ENCODE results near the gene KIF3A.

KIF3A gene

GRCh38 chr5:132662925-132663770 is 74.2 kb downstream of the KIF3A start:
- Histone ChIP-seq H3K27me3 (ENCODE audit: control insufficient read depth in 2 of 2, insufficient read depth in 2 of 2, low read length in 2 of 2) (no peaks in the 10 kb centered on the region), H3K9ac (ENCODE audit: low read depth in 1 of 2, low read length in 2 of 2) (no peak overlapping the region), H3K9me3 (ENCODE audit: control insufficient read depth in 2 of 2, low read length in 2 of 2) (no peaks in the 10 kb centered on the region), H3K4me1 (ENCODE audit: control insufficient read depth in 2 of 2, insufficient read depth in 2 of 2, low read length in 2 of 2) (peaks cover 0 to 5% of the 10 kb centered on the region in 2 donors), H3K36me3 (ENCODE audit: control insufficient read depth in 2 of 2, insufficient read depth in 2 of 2, low read length in 2 of 2) (no peaks in the 10 kb centered on the region), H3K27ac (ENCODE audit: low read depth in 2 of 2, low read length in 2 of 2) (no peak overlapping the region), H3K4me3 (ENCODE audit: low read length in 2 of 2) (no peak overlapping the region)

DNA sequence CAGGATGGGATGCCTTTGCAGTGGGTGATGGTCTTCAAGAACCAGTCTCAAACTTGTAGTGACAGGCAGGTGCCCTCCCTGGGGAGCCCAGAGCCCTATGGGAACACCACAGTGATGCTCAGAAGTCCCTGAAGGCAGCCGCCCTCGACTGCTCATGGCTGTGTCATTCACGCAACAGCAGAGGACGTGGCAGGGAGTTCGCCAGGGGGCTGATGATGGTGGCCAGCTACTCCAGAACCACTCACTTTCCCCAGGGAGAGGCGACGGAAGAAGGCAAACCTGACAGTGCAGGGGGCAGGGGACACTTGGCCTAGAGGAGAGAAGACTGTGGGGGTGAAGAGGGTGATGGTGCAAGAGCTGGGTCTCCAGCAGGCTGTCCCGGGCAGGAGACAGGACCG is 75.3 kb downstream of the KIF3A start:
- peaks cover 0 to under 1% of the 10 kb centered on the region in 2 donors for H3K27me3 ChIP-seq (ENCODE audit: control insufficient read depth in 2 of 2, insufficient read depth in 2 of 2, low read length in 2 of 2)
- H3K9ac ChIP-seq (ENCODE audit: low read depth in 1 of 2, low read length in 2 of 2): no peak overlapping the region
- H3K4me1 ChIP-seq (ENCODE audit: control insufficient read depth in 2 of 2, insufficient read depth in 2 of 2, low read length in 2 of 2): peaks cover 0 to 5% of the 10 kb centered on the region in 2 donors
- no peak overlapping the region for H3K27ac ChIP-seq (ENCODE audit: low read depth in 2 of 2, low read length in 2 of 2)
- no peaks in the 10 kb centered on the region for H3K9me3 ChIP-seq (ENCODE audit: control insufficient read depth in 2 of 2, low read length in 2 of 2)
- no peaks in the 10 kb centered on the region for H3K36me3 ChIP-seq (ENCODE audit: control insufficient read depth in 2 of 2, insufficient read depth in 2 of 2, low read length in 2 of 2)
- H3K4me3 ChIP-seq (ENCODE audit: low read length in 2 of 2): no peak overlapping the region

GRCh38 chr5:132661231-132662003 is 75.9 kb downstream of the KIF3A start:
- Histone ChIP-seq H3K4me1 (ENCODE audit: control insufficient read depth in 2 of 2, insufficient read depth in 2 of 2, low read length in 2 of 2) (peaks cover 0 to 5% of the 10 kb centered on the region in 2 donors), H3K9ac (ENCODE audit: low read depth in 1 of 2, low read length in 2 of 2) (no peak overlapping the region), H3K4me3 (ENCODE audit: low read length in 2 of 2) (no peak overlapping the region), H3K27ac (ENCODE audit: low read depth in 2 of 2, low read length in 2 of 2) (no peak overlapping the region), H3K36me3 (ENCODE audit: control insufficient read depth in 2 of 2, insufficient read depth in 2 of 2, low read length in 2 of 2) (no peaks in the 10 kb centered on the region), H3K27me3 (ENCODE audit: control insufficient read depth in 2 of 2, insufficient read depth in 2 of 2, low read length in 2 of 2) (peaks cover 0 to 6% of the 10 kb centered on the region in 2 donors), H3K9me3 (ENCODE audit: control insufficient read depth in 2 of 2, low read length in 2 of 2) (no peaks in the 10 kb centered on the region)

GRCh38 chr5:132659598-132660493 is 77.5 kb downstream of the KIF3A start:
- no peaks in the 10 kb centered on the region for H3K9me3 ChIP-seq (ENCODE audit: control insufficient read depth in 2 of 2, low read length in 2 of 2)
- no peak overlapping the region for H3K27ac ChIP-seq (ENCODE audit: low read depth in 2 of 2, low read length in 2 of 2)
- no peak overlapping the region for H3K9ac ChIP-seq (ENCODE audit: low read depth in 1 of 2, low read length in 2 of 2)
- peaks cover 0 to 9% of the 10 kb centered on the region in 2 donors for H3K4me1 ChIP-seq (ENCODE audit: control insufficient read depth in 2 of 2, insufficient read depth in 2 of 2, low read length in 2 of 2)
- H3K36me3 ChIP-seq (ENCODE audit: control insufficient read depth in 2 of 2, insufficient read depth in 2 of 2, low read length in 2 of 2): no peaks in the 10 kb centered on the region
- peaks cover 4 to 15% of the 10 kb centered on the region in 2 donors for H3K27me3 ChIP-seq (ENCODE audit: control insufficient read depth in 2 of 2, insufficient read depth in 2 of 2, low read length in 2 of 2)
- H3K4me3 ChIP-seq (ENCODE audit: low read length in 2 of 2): no peak overlapping the region

DNA sequence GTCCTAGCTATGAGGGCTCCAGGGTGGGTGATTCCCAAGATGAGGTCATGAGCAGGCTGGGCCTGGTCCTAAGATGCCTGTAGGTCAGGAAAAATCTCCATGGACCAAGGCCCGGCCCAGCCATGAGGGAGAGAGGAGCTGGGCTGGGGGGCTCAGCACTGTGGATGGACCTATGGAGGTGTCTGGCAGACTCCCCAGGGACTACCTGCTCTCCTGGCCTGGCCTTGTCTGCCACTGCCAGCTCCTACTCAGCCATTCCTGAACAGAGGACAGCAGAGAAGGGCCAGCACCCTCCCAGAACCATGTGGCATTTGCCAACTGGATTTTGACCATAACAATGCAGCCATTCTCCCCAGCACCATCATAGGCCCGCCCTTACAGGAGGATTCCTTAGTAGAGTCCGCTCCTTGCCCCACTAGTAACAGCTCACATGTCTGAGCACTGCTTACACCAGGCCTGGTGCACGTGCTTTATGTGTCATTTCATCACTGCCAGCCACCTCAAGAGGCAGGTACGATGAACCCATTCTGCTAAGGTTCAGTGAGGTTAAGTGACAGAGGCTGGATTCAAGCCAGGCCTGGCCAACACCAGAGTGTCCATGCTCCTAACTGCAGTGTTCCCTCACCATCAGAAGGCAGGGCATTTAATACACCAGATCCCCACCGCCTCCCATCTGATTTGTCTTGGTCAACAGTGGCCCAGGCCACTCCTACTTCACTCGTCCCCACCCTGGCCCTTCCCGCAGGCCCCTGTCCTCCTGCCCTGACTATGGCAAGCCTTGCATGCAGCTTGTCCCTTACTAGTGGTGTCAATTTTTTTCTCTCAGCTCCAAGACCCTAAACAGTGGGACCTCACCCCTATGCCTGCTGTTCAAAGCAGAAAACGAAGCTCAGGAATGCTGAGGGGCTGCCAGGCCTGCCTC is 78.7 kb downstream of the KIF3A start:
- no peak overlapping the region for H3K27ac ChIP-seq (ENCODE audit: low read depth in 2 of 2, low read length in 2 of 2)
- no peaks in the 10 kb centered on the region for H3K36me3 ChIP-seq (ENCODE audit: control insufficient read depth in 2 of 2, insufficient read depth in 2 of 2, low read length in 2 of 2)
- H3K9me3 ChIP-seq (ENCODE audit: control insufficient read depth in 2 of 2, low read length in 2 of 2): no peaks in the 10 kb centered on the region
- no peak overlapping the region for H3K9ac ChIP-seq (ENCODE audit: low read depth in 1 of 2, low read length in 2 of 2)
- peaks cover 0 to 4% of the 10 kb centered on the region in 2 donors for H3K4me1 ChIP-seq (ENCODE audit: control insufficient read depth in 2 of 2, insufficient read depth in 2 of 2, low read length in 2 of 2)
- H3K4me3 ChIP-seq (ENCODE audit: low read length in 2 of 2): no peak overlapping the region
- H3K27me3 ChIP-seq (ENCODE audit: control insufficient read depth in 2 of 2, insufficient read depth in 2 of 2, low read length in 2 of 2): peaks cover 11 to 20% of the 10 kb centered on the region in 2 donors

- peaks cover 14 to 24% of the 10 kb centered on the region in 2 donors for H3K27me3 ChIP-seq (ENCODE audit: control insufficient read depth in 2 of 2, insufficient read depth in 2 of 2, low read length in 2 of 2)
- no peak within 1 kb of the TSS for H3K4me3 ChIP-seq (ENCODE audit: low read length in 2 of 2)
- no peaks in the 10 kb centered on the region for H3K9me3 ChIP-seq (ENCODE audit: control insufficient read depth in 2 of 2, low read length in 2 of 2)
- H3K9ac ChIP-seq (ENCODE audit: low read depth in 1 of 2, low read length in 2 of 2): no peak within 1 kb of the TSS
- no peaks in the 10 kb centered on the region for H3K36me3 ChIP-seq (ENCODE audit: control insufficient read depth in 2 of 2, insufficient read depth in 2 of 2, low read length in 2 of 2)
- H3K27ac ChIP-seq (ENCODE audit: low read depth in 2 of 2, low read length in 2 of 2): no peak within 1 kb of the TSS
- H3K4me1 ChIP-seq (ENCODE audit: control insufficient read depth in 2 of 2, insufficient read depth in 2 of 2, low read length in 2 of 2): peaks cover 0 to 4% of the 10 kb centered on the region in 2 donors
Observed at GRCh38 chr5:132657676-132658380, 79.5 kb downstream of the KIF3A start, which contains the start of gene IL13. Gene IL13, plus strand, starts transcription at chr5:132658173. Its CDS starts 14 bp downstream, at chr5:132658187.

DNA sequence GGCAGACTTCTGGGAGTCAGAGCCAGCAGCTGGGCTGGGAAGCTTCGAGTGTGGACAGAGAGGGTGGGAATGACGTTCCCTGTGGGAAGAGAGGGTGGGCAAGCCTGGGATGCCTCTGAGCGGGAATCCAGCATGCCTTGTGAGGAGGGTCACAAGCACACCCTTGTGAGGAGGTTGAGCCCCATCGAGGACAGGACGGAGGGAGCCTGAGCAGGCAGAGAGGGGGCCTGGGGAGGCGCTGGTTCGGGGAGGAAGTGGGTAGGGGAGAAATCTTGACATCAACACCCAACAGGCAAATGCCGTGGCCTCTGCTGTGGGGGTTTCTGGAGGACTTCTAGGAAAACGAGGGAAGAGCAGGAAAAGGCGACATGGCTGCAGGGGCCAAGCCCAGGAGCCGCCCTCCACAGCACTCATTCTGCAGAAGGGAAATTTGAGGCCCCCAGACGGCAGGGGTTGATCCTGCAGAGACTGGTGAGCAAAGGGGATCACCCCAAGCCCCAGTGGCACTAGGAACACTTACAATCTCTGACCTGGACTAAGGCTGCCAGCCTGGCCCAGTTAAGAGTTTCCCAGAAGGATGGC is 80.5 kb downstream of the KIF3A start:
- H3K9ac ChIP-seq (ENCODE audit: low read depth in 1 of 2, low read length in 2 of 2): no peak overlapping the region
- H3K27me3 ChIP-seq (ENCODE audit: control insufficient read depth in 2 of 2, insufficient read depth in 2 of 2, low read length in 2 of 2): peaks cover 14 to 24% of the 10 kb centered on the region in 2 donors
- H3K9me3 ChIP-seq (ENCODE audit: control insufficient read depth in 2 of 2, low read length in 2 of 2): no peaks in the 10 kb centered on the region
- H3K4me3 ChIP-seq (ENCODE audit: low read length in 2 of 2): no peak overlapping the region
- no peak overlapping the region for H3K27ac ChIP-seq (ENCODE audit: low read depth in 2 of 2, low read length in 2 of 2)
- no peaks in the 10 kb centered on the region for H3K36me3 ChIP-seq (ENCODE audit: control insufficient read depth in 2 of 2, insufficient read depth in 2 of 2, low read length in 2 of 2)
- peaks cover 0 to 4% of the 10 kb centered on the region in 2 donors for H3K4me1 ChIP-seq (ENCODE audit: control insufficient read depth in 2 of 2, insufficient read depth in 2 of 2, low read length in 2 of 2)

- Histone ChIP-seq H3K9me3 (ENCODE audit: control insufficient read depth in 2 of 2, low read length in 2 of 2) (no peaks in the 10 kb centered on the region), H3K27me3 (ENCODE audit: control insufficient read depth in 2 of 2, insufficient read depth in 2 of 2, low read length in 2 of 2) (peaks cover 14 to 24% of the 10 kb centered on the region in 2 donors), H3K9ac (ENCODE audit: low read depth in 1 of 2, low read length in 2 of 2) (no peak overlapping the region), H3K4me3 (ENCODE audit: low read length in 2 of 2) (peak overlapping the region in 1 of 2 donors; percentile 23), H3K4me1 (ENCODE audit: control insufficient read depth in 2 of 2, insufficient read depth in 2 of 2, low read length in 2 of 2) (peaks cover 0 to 4% of the 10 kb centered on the region in 2 donors), H3K36me3 (ENCODE audit: control insufficient read depth in 2 of 2, insufficient read depth in 2 of 2, low read length in 2 of 2) (no peaks in the 10 kb centered on the region), H3K27ac (ENCODE audit: low read depth in 2 of 2, low read length in 2 of 2) (no peak overlapping the region)
Observed at GRCh38 chr5:132655821-132656773, 81.2 kb downstream of the KIF3A start.

Measured in mucosa of rectum (tissue), 2 donors.